Stimulated activated CD8-positive, alpha-beta memory T cell treated with anti-CD3 and anti-CD28 coated beads, Interleukin-2, amount 100 ng/mL, for 1 hour (primary cell): ENCODE results near the gene TERB2.
"Not testable (repeated sequence)": the region's sequence is repeated elsewhere in the genome, so short reads cannot be mapped to it uniquely, and the experiment has no call there.

Experiments
- DNase-seq, 2 donors: peaks; one replicate each; pipeline ENCODE4 v3.0.0-alpha.2; 2020; ENCODE audit warnings: low read depth in 2 of 2

Gene TERB2

DNA sequence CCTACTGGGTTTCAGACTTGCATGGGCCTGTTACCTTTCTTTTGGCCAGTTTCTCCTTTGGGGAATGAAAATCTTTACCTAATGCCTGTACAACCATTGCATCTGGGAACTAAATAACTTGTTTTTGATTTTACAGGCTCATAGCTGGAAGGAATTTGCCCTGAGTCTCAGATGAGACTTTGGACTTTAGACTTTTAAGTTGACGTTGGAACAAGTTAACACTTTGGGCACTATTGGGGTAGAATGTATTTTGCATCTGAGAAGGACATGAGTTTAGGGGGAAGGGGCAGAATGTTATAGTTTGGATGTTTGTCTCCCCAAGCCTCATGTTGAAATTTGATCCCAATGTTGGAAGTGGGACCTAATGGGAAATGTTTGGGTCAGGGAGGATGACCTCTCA lies 44.7 kb downstream of the TERB2 start:
- not testable (repeated sequence) for DNase-seq

DNA sequence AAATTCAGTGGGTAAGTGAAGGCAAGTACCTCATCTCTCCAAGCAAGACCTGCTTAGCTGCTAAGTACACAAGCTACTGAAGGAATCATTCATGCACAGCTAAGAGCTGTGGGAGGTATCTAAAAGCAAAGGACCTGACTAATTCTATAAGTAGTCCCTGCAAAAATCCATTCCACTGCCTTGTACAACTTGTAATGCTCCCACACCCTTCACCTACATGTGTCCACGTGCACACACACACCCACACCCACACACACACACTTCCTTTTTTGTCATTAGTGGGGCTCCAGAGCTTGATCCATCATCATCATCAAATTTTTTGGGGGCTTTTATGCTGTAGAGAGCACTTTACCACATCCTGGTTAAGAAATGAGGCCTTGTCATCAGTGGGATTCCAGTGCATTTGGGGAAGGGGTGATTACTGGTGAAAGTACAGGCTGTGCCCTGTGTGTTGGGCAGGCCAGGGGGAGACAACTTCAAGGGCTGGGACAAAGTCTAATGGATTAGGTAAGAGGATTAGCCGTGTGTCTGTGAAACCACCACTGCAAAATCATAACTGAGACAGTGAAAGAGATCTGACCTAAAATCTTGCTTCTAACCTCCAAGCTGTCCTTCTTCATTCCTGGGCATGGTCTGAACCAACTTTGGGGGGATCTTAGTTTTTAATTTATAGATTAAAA lies 47.4 kb downstream of the TERB2 start:
- not testable (repeated sequence) for DNase-seq

DNA sequence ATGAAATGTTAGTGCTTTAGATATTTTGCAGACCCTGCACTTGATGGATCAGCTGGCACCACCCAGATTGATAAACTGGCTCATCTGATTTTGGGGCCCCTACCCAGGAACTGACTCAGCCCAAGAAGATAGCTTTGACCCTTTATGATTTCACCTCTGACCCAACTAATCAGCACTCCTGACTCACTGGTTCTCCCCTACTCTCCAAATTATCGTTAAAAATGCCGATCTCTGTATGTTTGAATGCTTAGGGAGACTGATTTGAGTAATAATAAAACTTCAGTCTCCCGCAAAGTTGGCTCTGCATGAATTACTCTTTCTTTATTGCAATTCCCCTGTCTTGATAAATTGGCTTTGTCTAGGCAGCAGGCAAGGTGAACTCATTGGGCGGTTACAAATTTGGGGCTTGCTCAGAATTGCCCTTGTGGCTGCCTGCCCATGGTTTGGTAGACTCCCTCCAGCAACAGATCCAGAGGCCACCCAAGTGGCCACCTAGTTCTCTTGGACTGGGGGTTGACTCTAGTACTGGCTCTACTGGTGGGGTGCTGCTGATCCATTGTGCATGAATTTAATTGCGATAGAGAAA lies 48.2 kb downstream of the TERB2 start:
- not testable (repeated sequence) for DNase-seq

DNA sequence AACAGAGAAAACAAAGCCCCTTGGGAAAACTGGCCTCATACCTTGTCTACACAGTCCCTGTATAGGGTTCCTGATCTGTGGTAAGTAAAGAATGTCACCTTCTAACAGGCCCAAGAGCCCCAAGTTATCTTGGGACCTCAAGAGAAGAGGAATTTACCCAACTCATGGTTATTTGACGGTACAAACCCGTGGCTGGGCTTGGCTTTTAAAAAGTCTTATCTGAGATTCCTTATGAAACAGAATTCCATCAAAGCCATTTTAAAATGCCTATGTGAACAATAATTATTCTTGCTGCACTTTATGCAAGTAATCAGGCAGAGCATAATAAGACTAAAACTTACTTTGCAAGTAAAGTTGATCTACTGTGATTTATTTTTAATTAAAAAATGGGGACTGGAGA lies 52.6 kb downstream of the TERB2 start:
- DNase-seq: no peak

DNA sequence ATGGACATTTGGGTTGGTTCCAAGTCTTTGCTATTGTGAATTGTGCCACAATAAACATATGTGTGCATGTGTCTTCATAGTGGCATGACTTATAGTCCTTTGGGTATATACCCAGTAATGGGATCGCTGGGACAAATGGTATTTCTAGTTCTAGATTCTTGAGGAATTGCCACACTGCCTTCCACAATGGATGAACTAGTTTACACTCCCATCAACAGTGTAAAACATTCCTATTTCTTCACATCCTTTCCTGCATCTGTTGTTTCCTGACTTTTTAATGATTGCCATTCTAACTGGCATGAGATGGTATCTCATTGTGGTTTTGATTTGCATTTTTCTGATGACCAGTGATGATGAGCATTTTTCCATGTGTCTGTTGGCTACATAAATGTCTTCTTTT lies 58.6 kb downstream of the TERB2 start:
- DNase-seq: not testable (repeated sequence)

DNA sequence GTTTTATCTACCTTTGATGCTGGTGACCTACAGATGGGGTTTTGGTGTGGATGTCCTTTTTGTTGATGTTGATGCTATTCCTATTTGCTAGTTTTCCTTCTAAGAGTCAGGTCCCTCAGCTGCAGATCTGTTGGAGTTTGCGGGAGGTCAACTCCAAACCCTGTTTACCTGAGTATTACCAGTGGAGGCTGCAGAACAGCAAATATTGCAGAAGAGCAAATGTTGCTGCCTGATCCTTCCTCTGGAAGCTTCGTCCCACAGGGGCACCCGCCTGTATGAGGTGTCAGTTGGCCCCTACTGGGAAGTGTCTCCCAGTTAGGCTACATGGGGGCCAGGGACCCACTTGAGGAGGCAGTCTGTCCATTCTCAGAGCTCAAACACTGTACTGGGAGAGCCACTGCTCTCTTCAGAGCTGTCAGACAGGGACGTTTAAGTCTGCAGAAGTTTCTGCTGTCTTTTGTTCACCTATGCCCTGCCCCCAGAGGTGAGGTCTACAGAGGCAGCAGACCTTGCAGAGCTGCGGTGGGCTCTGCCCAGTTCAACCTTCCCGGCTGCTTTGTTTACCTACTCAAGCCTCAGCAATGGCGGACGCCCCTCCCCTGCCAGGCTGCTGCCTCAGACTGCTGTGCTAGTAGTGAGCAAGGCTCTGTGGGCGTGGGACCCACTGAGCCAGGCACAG lies 63.9 kb downstream of the TERB2 start:
- DNase-seq: not testable (repeated sequence)

DNA sequence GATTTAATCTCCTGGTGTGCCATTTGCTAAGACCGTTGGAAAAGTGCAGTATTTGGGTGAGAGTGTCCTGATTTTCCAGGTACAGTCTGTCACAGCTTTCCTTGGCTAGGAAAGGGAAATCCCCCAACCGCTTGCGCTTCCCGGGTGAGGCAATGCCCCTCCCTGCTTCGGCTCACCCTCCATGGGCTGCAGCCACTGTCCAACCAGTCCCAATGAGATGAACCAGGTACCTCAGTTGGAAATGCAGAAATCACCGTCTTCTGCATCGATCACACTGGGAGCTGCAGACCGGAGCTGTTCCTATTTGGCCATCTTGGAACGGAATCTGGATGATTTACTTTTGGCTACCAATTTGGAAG lies 64.4 kb downstream of the TERB2 start:
- not testable (repeated sequence) for DNase-seq

DNA sequence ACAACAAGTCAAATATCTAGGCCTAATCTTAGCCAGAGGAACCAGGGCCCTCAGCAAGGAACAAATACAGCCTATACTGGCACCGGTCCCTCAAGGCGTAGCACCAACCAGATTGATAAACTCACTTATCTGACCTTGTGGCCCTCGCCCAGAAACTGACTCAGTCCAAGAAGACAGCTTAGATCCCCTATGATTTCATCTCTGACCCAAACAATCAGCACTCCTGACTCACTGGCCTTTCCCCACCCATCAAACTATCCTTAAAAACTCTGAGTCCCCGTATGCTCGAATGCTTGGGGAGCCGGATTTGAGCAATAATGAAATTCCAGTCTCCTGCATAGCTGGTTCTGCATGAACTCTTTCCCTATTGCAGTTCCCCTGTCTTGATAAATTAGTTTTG lies 64.9 kb downstream of the TERB2 start:
- DNase-seq: no peak

DNA sequence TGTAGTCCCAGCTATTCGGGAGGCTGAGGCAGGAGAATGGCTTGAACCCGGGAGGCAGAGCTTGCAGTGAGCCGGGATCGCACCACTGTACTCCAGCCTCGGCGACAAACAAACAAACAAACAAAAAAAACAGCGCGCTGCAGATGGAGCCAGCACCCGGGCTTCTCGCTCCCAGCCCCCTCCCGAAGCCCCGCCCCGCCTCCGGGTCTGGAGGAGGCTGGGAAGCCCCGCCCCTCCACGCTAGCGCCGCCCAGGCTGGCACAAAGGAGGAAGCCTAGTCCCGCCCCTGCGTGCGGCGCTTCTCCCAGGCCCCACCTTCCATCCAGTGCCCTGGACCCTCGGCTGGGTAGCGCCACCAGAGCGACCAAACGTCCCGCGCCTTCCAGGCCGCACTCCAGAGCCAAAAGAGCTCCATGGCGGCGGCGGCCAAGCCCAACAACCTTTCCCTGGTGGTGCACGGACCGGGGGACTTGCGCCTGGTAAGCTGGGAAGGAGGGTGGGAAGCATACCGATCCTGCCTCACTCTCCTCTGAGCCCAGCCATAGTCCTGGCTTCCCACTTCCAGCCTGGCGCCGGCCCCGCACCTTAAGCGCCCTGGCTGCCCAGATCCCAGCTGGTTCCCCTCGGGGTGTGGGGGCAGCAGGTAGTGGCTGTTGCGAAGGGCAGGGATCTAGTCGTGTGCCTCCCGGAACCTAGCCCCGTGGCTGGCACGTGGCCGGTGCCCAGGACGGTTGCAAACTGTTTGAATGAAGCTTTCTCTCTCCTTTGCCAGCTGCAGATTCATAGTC lies 66.6 kb downstream of the TERB2 start, which contains the start of gene SORD:
Gene SORD, plus strand, starts transcription at position 325 of the 788 bp plus-strand sequence. Its CDS starts 89 bp downstream, at position 414.
- DNase-seq: peak; percentile 78 to 86

DNA sequence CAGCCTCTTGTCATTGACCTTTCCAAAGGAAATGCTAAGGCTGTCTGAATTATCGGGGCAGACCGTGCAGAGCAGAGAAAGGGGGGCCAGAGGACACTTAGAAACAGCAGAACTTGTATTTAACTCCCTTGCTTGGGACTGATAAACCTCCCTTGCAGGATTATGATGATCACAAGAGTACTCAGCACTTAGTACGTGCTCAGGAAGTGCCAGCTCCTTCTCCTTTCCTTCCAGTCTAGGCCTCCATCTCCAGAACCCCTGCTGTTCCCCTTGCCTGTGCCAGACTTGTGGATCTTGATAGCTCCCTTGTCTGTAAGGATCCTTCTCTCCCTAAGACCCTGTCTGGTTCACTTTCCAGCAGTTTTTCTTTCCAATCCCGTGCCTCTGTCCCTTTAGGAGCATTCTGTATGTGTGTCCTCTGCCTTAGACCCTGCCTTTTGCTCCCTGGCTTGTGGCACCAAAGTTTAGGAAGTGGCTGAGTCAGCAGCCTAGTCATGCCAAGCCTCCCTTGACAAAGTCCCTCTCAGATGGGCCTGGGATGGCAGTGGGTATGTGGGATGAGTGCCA lies 67.3 kb downstream of the TERB2 start:
- DNase-seq: no peak

DNA sequence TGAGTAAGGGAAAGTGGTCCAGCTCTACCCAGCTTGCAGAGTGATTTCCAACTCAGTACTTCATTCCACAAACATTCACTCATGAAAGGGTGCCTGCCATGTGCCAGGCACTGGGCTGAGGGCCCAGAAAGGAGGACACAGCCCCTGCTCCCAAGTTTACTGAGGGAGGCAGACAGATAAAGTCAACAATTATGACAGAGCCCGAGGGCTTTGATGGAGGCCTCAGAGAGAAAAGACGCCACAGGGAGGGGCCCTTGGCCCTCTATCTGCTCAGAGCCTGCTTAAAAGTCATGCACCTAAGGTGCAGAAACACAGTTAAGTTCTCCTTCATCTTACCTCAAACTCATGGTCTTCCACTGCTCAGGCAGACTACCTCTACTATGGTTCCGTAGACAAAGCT lies 68.2 kb downstream of the TERB2 start:
- DNase-seq: not testable (repeated sequence)

DNA sequence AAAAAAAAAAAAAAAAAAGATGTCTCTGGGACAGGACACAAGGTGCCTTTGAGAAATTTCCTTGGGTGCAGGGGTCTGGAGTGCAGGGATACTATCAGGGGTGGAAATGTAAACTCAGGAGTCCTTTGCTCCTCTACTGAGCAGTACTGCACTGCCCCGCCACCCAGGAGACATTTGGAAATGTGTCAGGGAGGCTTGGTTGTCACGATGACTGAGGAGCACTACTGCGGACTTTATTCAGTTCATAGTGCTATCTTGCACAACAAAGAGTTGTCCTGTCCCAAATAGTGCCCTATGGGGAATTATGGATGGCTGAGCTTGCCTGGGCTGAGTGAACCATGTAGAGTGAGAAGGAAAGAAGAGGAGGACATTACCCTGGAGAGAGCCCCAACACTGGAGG lies 69.1 kb downstream of the TERB2 start:
- not testable (repeated sequence) for DNase-seq

DNA sequence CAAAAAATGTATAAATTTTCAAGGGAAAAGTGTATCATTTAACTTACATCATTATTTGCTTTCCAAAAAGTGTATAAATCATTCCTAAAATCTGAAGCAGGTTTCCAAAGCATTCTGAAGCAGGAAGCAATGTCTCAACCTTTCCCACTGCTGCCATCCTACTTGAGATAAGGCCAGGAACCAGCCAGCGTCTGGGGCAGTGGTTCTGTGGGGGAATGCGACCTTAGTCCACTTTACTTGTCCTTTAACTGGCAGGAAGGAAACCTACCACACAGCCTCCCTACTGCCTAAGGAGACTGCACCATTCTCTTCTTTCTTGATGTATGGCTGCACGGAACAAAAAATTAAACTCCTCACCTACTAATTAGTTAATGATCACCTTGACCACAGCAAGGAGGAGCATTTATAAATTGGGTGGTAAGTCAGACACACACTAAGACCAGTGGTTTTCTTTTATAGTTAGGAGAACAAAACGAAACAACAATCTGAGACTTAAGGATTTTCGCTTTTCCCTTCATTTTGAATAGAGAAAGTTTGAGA lies 70.2 kb downstream of the TERB2 start:
- DNase-seq: no peak

DNA sequence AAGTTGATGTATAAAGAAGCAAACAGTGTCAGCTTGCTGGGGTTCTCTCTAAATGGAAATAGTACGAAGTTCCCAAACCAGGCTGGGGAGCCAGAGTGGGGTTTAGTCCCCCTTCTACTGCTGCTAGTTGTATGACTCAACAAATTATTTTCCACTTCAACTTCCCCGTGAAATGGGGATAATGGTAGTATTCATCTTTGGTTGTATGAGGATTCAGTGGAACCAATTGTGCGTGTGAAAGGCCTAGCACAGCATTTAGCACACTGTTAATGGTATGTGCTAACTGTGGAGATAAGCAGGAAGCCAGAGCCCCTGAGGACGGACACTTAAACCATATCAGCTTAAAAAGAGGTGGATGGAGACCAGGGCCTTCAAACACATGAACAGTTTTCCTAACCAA lies 70.7 kb downstream of the TERB2 start:
- DNase-seq: no peak
